Activated T-helper 1 cell treated with Interleukin-2 at 50 U/mL for 16 hours (primary cell): Measurements from ENCODE around the gene BABAM1.

Experiments
- DNase-seq: peaks from one replicate; pipeline ENCODE4 v3.0.0-alpha.2; 2020; ENCODE audit warnings: low read depth

The BABAM1 gene

DNA sequence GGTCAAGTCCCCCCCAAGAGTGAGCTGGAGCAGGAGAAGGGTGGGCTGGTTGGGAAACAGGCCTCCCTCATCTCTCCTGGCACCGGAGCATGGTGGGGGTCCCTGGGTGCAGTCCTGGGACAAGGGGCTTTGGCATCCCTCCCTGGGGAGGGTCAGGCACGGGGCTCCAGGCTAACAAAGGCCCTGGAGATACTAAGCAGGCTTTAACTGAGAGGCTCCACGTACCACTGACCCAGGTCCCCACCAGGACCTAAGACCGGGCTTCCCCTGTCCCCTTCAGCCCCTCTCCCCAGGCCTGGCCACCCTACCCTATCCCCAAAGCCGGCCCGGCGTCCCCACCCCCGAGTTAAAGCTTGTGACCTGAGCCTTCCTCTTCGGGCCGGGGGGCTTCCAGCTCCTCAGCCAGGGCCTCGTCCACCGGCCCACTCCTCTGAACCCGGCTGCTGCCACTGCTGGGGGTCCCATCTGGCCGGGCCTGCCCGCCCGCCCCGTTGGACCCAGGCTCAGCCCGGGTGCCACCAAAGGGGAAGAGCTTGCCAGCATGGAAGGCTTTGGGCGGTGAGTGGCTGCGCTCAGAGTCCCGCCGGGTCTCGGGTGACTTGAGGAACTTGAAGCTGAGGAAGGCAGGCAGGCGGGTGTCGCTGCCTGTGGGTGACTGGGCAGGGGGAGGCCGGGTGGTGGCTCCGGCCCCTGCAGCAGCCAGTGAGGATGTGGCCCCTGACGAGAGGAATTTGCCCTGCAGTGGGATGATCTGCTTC lies 57.3 kb downstream of the BABAM1 start:
- DNase-seq, result no peak

DNA sequence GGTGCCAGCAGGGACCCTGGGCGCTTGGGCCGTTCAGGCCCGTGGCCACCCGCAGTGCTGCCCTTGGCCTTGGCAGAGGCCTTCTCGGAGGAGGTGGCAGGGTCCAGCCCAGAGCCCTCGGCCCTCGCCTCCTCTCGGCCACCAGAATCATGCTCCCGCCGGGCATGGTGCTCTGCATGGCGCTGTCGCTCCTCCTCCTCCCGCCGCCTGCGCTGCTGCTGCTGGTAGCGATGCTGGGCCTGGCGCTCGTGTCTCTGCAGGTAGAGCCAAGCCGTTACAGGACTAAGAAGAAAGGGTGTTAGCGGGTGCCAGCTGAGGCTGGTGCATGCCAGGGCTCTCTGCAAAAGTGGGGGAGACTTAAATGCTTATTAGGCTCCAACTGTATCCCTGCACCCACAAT lies 57.9 kb downstream of the BABAM1 start:
- no peak for DNase-seq

DNA sequence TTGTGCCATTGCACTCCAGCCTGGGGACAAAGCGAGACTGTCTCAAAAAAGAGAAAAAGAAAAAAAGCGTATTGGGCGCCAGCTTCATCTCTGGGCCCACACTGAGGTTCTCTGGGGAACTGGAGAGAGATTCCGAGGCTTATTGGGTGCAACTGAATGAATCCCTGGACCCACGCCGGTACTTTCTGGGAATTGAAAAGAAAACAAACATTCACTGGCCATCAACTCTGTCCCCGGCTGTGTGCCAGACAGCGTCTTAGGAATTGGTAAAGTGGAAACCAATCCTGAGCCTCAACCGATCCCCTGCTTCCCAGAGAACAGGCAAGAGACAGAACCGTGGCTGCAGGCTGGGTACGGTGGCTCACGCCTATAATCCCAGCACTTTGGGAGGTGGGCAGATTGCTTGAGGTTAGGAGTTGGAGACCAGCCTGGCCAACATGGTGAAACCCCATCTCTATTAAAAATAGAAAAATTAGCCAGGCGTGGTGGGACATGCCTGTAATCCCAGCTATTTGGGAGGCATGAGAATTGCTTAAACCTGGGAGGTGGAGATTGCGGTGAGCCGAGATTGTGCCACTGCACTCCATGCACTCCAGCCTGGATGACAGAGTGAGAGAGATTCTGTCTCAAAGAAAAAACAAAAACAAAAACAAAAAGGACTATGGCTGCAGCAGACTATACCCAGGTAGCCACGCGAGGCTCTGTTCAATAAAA lies 58.8 kb downstream of the BABAM1 start:
- DNase-seq, result no peak

DNA sequence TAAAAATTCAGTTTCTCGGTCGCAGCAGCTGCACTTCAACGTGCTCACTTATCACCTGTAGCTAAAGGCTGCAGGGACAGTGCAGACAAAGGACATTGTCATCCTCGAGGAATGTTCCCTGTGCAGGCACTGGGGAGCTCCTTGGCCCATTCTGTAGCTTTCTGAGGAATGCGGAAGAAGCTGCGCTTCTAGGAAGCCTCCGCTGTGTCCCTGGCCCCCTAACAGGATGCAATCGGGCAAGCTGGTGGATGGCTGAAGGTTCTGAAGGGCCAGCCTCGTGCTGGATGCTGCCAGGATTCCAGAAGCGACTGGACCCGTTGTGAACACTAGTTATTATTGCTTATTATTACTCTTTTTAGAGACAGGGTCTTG lies 59.3 kb downstream of the BABAM1 start:
- no peak for DNase-seq

DNA sequence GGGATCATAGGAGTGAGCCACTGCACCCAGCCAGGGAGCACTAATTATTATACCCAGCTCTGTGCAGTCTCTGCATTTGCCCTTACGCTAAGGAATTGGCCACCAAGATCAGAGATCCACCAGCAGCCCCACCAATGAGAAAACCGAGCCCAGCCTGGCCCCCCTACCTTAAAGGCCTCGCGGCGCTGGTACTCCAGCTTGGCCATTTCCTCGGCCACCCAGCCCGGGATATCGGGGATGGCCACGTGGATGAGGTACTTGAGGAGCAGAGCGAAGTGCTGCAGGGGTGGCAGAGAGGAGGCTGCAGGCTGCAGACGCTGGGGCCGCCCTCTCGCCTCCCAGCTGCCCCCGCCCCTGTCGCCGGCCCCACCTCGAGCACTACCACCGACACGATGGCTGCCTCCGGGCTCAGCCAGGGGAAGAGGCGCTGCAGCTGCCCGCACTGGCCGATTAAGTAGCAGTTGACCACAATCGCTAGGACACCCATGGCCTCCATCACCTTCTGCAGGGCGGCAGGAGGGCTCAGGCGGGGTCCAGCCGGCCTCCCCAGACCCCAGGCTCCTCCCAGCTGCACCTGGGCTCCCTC lies 59.9 kb downstream of the BABAM1 start:
- no peak for DNase-seq

DNA sequence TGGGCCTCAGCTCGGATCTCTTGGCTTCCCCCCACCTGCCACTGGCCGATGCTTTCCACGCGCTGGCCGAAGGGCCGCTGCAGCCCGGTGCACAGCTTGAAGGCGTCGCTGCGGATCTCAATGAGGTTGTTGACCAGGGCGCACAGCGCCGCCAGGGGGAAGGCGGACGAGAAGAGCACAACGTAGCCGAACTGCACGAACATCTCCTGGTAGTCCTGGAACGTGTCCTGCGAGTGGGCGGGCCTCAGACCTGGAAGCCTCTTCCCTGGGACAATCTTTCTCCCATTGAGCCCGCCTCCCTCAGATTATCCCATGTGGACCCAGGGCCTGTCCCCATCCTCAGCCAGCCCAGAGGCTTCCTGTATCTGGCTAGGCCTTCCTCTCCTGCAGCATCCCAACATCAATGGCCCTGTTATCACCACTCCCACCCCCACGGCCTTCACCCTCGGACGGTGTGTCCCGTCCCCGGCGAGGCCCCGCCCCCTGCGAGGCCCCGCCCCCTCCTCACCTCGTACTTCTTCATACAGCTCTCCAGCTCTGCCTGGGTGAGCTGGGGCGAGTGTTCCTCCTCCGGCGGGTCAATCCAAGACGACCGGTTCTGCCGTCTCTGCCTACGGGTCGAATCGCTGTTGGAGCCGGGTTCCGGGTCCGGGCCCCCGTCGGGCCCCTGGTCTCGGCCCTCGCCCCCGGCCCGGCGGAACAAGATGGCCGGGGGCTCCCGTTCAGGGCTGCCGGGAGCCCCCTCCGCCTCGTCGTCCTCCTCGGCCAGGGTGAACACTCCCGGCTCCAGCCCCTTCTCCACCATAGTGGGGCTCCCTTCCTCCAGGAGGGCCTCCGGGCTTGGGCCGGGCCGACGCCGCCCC lies 60.6 kb downstream of the BABAM1 start:
- DNase-seq, result peak; percentile 31
